Fibroblast of the aortic adventitia (primary cell): ENCODE data around the gene SPTY2D1. TPM values are rescaled to one million over a fixed set of nuclear protein-coding genes. Genes with fewer than 3 reads are reported as not detected.

Source experiments
- DNase-seq: peaks from one replicate; pipeline ENCODE4 v3.0.0-alpha.2; 2010; ENCODE audit warnings: low read depth
- H3K4me3 ChIP-seq: 2 replicates; pipeline ENCODE4 v1.5.1; 2011; ENCODE audit warnings: low read depth, mild to moderate bottlenecking, control low read depth, low read length, moderate library complexity
- CTCF ChIP-seq: IDR thresholded peaks from 2 replicates; pipeline ENCODE4 v1.5.1; 2011; ENCODE audit warnings: mild to moderate bottlenecking, low read length, control low read depth, inconsistent platforms; ENCODE audit not compliant: insufficient read depth
- total RNA-seq: library from RNA; depleted of rRNA; stranded (reverse); fragments of >200 nt; gene quantifications from 2 replicates; pipeline ENCODE4 v1.2.3, GENCODE V29; 2012; ENCODE audit warnings: low replicate concordance

SPTY2D1 gene
- total RNA-seq, 1 donor, result 23.7 TPM

DNA sequence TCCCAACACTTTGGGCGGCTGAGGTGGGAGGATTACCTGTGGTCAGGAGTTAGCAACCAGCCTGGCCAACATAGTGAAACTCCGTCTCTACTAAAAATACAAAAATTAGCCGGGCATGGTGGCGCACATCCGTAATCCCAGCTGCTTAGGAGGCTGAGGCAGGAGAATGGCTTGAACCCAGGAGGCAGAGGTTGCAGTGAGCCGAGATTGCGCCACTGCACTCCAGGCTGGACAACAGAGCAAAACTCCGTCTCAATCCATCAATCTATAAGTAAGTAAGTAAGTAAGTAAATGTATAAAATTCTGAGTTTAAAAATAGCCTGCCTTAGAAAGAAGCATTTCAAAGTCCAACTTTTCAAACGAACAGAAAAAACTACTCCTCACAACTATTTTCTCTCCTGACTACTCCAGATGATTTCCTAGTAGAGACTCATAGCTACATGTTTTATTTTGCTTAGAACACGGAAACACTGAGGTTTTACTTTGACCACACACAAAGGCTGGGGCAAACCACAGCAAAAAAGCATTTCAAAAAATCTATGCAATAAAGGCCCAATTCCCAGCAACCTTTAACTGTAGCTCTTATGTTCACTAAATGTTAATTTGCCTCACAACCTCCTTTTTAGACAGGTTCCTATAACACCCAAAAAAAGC, 16.3 kb downstream of the SPTY2D1 start:
- TF ChIP-seq CTCF, result no peak
- DNase-seq, result peak; percentile 67
- H3K4me3 ChIP-seq, result peak overlapping the region; percentile 6

DNA sequence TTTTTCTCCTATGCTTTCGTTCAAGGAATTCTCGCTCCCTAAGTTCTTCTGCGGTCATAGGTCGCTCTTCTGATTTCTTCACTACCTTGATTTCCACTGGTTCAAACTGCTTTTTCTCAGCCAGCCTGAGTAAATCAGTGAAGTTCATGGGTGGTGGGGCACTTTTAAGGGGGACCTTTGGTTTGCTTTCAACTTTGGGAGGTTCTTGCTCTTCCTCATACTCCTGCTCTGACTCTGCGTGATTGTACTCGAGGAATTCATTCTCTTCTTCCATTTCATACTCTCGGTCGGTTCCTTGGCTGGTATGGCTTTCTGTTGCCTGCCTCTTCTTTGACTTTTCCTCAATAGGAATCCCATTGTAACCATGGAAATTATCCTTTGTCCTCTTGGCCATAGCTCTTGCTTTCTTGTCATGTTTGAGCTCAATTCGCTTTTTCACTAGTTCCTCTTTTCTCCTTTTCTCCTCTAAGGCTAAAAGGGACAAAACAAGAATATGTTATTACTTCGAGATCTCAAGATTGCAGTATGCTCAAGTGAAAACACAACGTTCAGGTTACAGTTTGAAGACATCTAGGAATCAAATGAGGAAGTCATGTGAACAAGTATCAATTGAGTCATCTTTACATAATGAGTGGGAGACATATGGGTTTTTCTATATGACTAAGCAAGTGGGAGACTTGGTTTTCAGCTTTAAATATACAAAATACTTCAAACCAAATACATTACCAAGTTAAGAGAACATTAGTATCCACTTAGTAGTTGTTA, 18.3 kb downstream of the SPTY2D1 start:
- H3K4me3 ChIP-seq, result no peak overlapping the region
- no peak for TF ChIP-seq CTCF
- no peak for DNase-seq

- DNase-seq, result no peak
- TF ChIP-seq CTCF, result no peak
- H3K4me3 ChIP-seq, result no peak overlapping the region
These were observed 19.5 kb downstream of the SPTY2D1 start for GRCh38 chr11:18614667-18615066.

- no peak for TF ChIP-seq CTCF
- no peak overlapping the region for H3K4me3 ChIP-seq
- DNase-seq, result no peak
These were observed 21.7 kb downstream of the SPTY2D1 start for GRCh38 chr11:18612394-18612793.

GRCh38 chr11:18611196-18611595, 22.9 kb downstream of the SPTY2D1 start:
- H3K4me3 ChIP-seq, result no peak overlapping the region
- DNase-seq, result peak; percentile 48
- no peak for TF ChIP-seq CTCF

GRCh38 chr11:18608376-18608775, 25.8 kb downstream of the SPTY2D1 start:
- no peak overlapping the region for H3K4me3 ChIP-seq
- DNase-seq, result no peak
- no peak for TF ChIP-seq CTCF
